GM18951 (cell line): Measurements from ENCODE around the gene SPARC.
"Not testable (repeated sequence)": the region's sequence is repeated elsewhere in the genome, so short reads cannot be mapped to it uniquely, and the experiment has no call there.

Experiments used
- POLR2A ChIP-seq: IDR thresholded peaks from 4 replicates; pipeline ENCODE4 v1.6.1; 2011; ENCODE audit warnings: mild to moderate bottlenecking; ENCODE audit not compliant: insufficient read length, insufficient read depth; ENCODE audit errors: extremely low read depth
- in situ Hi-C: fragments of 300-500 bp; cut with MboI; formaldehyde crosslinking; loops from one replicate; pipeline ENCODE4 v1.12.0; 2022; ENCODE audit warnings: low sequenced_read_pairs, mixed read lengths, inconsistent platforms; ENCODE audit not compliant: unreplicated experiment

The SPARC gene

DNA sequence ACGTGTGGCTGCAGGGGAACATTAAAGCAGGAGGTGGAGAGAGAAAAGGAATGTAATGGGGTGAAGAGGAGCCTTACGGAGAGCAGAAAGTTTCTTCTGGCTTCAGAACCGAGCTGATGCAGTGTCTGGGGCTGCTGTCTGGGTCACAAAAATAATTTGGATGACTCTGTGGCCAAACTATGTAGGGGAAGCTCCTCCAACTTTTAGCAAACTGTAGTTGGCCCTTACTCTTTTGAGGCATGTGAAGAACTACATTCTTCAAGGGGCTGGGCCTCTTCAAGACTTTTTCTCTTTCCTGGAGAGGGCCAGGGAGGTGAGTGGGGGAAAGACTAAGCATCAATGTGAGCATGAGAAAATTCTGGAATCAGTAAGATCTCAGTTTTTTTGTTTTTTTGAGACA, 31.9 kb upstream of the SPARC start:
- in situ Hi-C loops: no loop called here
- TF ChIP-seq POLR2A: no peak

DNA sequence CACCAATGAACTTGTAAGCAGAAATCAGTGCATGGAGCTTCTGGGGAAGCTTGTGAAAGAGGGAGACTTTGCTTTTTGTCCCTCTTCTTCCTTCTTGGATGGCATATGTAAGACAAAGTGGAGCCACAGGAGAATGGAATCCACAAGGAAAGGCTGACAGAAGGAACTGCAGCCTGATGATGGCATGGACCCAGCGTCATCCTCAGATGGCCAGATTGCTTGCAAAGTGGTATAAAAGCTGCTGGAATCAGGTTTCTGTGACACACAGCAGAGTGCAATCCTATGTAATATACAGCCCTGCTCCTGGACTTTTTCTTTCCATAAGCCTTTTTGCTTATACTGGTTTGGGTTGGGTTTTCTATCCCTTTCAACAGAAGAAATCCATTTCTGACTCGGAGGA, 31.4 kb upstream of the SPARC start:
- no peak for TF ChIP-seq POLR2A
- in situ Hi-C loops: no loop called here

DNA sequence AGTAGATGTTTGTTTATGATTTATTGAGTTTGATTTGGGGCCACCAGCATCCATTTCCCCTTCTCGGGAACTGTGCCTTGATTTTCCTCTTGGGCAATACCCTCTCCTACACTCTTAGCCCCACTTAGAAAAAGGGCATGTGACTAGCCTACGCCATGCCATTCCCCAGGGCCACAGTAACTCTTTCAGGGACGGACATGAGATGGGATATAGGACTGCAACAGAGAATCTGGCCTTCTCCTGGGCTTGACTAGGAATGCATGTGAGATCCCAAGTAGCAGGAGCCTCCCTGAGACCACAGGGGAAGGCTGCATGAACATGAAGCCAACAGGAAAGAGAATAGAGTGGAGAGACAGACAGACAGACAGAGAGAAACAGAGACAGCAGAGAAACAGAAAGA, 30.7 kb upstream of the SPARC start:
- no peak for TF ChIP-seq POLR2A
- in situ Hi-C loops: no loop called here

DNA sequence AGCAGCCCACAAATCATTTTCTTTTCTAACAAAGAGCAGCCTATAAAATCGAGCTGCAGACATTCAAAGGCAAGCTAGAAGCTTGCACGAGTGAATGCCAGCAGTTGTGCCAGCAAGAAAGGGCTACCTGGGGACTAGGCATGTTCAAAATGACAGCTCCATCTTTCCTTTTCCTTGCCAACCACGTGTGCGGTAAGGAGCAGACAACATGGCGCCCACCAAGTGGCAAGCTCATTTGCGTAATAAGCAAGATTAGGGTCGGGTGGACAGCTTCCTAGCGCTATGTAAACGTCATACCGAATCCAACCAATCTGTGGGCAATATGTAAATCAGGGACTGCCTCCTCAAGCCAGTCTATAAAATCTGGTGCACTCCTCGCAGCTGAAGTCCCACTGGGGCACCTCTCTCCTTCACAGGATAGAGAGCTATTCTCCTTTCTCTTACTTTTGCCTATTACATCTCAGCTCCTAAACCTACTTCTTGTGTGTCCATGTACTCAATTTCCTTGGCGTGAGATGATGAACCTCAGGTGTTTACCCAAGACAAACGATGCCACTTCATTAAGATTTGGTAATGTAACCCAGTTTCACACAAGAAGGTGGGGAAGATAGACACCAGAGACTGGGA, 22.5 kb upstream of the SPARC start:
- in situ Hi-C loops: no loop called here
- no peak for TF ChIP-seq POLR2A

DNA sequence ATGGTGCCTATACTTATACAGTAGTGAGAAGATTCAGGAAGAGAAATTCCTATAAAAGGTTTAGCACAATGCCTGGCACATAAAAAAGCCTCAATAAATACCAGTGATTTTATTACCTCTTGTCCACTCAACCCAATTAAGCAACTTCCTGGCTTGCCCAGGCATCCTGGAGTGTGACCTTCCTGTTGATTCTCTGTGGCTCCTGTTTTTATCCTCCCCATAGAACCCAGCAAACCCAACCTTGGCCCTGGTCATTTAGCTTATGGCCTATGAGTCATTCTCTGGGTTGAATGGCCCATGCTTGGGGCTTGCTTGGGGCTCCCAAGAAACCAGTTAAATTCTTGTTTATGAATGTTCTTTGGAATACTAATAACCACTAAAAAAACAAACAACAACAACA, 21.4 kb upstream of the SPARC start:
- in situ Hi-C loops: no loop called here

DNA sequence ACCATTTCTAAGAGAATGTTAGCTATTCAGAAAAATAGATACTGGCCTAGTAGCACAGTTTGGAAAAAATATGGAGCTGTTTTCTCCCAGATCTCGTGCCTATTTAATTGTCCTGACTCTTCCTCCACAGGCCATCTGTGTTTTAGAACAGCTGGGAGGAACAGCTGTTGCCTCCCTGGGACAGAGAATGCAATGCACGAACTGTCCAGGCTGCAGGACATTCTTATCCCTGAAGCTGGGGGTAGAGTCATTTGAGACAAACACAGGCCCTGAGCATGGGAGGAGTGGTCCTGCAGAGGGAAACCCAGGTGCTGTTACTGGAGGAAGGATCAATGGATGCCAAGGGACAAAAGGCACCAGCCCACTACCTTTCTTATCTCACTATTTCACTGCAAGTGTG, 20.9 kb upstream of the SPARC start:
- in situ Hi-C loops: no loop called here
- TF ChIP-seq POLR2A: no peak

More for the DNA sequence above, 21.4 kb upstream of the SPARC start:
- no peak for TF ChIP-seq POLR2A

DNA sequence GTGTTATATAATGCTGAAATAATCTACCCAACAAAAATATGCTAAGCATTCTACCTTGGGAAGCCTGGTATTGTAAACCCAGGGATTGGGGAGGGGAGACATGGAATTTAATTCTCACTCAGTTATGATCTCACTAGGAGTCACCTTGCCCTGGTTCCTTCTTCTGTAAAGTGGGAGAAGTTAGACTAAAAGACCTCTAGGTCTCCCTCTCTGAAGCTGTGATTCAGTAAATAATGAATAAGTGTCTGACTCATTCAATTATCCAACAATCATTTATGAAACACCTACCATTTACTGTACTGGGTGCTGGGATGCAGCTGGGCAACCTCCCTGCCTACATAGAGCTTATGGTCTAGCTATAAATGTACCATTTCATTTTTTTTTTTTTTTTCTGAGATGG, 20.2 kb upstream of the SPARC start:
- TF ChIP-seq POLR2A: no peak
- in situ Hi-C loops: no loop called here

DNA sequence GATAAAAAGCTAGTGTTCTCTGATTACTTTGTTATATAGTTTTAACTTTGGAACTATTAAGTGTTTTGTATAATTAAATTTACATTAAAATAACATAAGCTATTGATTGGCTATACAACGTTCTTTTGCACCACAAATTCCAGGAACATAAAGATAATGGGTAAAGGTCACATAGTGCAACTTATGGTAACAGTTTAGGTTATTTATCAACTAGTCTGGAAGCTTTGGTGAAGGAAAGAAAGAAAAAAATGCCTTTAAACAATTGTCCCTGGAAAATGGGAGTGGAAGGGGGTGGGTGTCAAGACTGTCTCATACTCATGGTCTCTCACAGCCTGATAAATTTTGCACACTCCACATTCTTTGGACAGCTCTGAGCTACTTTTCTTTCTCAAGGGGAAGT, 17.1 kb upstream of the SPARC start:
- in situ Hi-C loops: no loop called here
- no peak for TF ChIP-seq POLR2A

DNA sequence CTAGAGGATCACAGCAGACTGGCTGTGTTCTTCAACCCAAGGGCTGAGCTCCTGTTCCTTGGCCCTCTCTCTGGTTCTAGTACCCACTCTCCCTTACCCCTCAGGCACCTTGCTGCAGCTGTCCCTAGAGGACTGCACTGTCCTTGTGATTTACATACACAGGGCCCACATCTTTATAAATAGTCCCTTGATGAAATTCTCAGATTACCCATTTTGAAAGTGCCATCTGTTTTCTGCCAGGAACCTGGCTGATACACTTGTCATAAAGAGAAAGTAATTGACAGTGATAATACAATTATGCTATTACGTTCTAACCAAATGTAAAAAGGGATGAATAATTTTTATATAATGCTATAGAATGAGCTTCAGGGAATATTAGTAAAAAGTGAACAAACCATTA, 16.5 kb upstream of the SPARC start:
- in situ Hi-C loops: no loop called here
- TF ChIP-seq POLR2A: no peak

DNA sequence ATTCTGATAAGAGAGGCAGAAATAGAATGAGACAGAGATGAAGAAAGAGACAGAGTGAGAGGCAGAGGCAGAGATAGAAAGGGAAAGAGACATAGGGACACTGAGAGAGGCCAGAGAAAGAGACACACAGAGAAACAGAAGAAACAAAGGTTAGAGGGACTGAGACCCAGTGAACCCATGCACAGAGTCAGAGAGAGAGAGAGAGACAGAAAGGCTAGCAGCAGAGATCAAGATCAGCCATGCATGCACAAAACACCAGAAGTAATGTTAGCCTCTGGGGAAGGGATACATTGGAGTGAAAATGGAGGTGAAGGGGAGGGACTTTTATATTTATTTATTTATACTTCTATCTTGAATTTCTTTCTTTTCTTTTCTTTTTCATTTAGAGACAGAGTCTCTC, 14.1 kb upstream of the SPARC start:
- in situ Hi-C loops: no loop called here
- TF ChIP-seq POLR2A: no peak

DNA sequence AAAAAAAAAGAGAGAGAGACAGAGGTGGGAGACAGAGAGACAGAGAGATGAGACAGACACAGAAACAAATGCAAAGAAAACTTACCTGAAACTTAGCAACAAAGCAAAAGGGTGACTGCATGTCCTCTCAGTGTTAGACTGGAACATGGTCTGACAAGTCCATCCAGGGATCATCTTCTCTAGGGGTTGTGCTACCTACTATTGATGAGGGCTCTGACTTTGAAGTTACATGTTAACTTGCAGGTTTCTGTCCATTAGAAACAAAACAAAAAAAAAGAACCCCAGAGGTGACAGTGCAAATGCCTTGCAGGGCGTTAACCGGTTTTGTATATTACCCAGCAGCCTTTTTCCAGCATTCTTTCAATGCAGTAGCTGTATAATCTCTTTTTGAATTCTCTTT, 13.6 kb upstream of the SPARC start:
- no peak for TF ChIP-seq POLR2A
- in situ Hi-C loops: no loop called here

DNA sequence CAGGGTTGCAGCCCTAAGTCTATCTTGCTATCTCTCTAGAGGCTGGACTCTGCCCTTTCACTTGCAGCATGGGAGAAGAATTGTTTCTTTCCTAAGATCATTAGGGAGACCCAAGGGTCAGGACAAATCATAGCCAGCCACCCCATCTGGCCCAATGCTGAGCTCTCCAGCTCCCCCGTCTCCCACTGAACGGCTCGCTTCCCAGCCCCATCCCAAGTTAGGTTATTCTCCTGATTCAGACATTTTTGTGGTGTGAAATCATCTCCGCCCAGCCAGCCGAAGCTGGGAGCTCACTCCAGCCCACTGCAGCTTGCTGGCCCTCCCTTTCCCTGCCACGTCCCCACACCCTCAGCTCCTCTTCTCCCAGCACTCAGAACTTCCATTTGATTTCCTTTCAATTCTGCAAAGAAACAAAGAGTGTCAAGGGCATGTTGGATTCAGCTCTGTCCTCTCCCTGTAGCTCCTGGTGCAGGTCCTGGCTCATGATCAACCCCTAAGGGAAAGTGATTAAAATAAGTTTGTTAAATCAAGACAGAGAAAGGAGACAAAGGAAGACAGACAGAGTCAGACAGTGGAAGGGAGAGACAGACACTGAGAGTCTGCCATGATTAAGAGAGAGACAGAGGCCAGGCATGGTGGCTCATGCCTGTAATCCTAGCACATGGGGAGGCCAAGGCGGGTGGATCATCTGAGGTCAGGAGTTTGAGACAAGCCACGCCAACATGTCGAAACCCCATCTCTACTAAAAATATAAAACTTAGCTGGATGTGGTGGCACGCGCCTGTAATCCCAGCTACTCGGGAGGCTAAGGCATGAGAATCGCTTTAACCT, 12.6 kb upstream of the SPARC start:
- in situ Hi-C loops: no loop called here
- TF ChIP-seq POLR2A: no peak

DNA sequence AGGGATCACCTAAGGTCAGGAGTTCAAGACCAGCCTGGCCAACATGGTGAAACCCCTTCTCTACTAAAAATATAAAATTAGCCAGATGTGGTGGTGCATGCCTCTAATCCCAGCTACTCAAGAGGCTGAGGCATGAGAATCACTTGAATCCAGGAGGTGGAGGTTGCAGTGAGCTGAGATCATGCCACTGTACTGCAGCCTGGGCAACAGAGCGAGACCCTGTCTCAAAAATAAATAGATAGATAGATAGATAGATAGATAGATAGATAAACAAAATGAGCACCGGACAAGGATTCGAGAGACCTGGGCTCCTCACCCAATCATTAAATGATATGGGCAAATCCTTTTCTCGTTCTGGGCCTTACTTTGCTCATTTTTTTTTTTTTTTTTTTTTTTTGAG, 11.4 kb upstream of the SPARC start:
- in situ Hi-C loops: not testable (repeated sequence)

DNA sequence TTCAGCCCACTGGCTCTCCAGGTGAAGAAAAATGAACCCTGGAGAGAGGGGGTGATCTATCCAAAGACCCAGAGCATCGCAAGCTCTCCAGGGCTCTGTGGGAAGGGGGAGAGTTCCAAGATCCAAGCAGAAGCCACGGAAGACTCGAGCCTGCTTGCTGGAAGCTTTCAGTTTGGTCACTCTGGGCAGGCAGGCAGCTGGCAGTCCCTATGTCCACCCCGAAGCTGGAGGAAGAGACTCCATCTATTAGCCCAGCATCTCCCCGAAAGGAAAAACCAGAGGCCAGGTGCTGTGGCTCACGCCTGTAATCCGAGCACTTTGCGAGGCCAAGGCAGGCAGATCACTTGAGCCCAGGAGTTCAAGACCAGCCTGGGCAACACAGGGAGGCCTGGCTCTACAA, 10.7 kb upstream of the SPARC start:
- in situ Hi-C loops: no loop called here
- TF ChIP-seq POLR2A: no peak
